ENCODE measurements around the gene PCK2. TPM values are rescaled to one million over a fixed set of nuclear protein-coding genes. Genes with fewer than 3 reads are reported as not detected.

PCK2 gene
- total RNA-seq, 2 donors from 2014 or later = 31.4 to 57.6 TPM

- Mint-ChIP-seq H3K4me3 (peak overlapping the region; percentile 91), H3K9me3 (no peaks in the 10 kb centered on the region), H3K27ac (peak overlapping the region; percentile 85), H3K36me3 (ENCODE audit: low read depth) (peaks cover 85% of the 10 kb centered on the region), H3K27me3 (no peaks in the 10 kb centered on the region), H3K4me1 (peaks cover 38% of the 10 kb centered on the region)
- ATAC-seq (replicated peaks) = no peak
Observed at GRCh38 chr14:24147761-24148428, 53.8 kb downstream of the PCK2 start.

GRCh38 chr14:24149302-24149969 is 55.3 kb downstream of the PCK2 start:
- Mint-ChIP-seq H3K27ac (peak overlapping the region; percentile 85), H3K27me3 (no peaks in the 10 kb centered on the region), H3K36me3 (ENCODE audit: low read depth) (peaks cover 78% of the 10 kb centered on the region), H3K9me3 (no peaks in the 10 kb centered on the region), H3K4me3 (peak overlapping the region; percentile 91), H3K4me1 (peaks cover 26% of the 10 kb centered on the region)
- ATAC-seq (replicated peaks) = no peak

GRCh38 chr14:24150061-24150460 is 56.0 kb downstream of the PCK2 start:
- Mint-ChIP-seq H3K4me3 (no peak overlapping the region), H3K36me3 (ENCODE audit: low read depth) (peaks cover 78% of the 10 kb centered on the region)

GRCh38 chr14:24150567-24150966 is 56.5 kb downstream of the PCK2 start:
- Mint-ChIP-seq H3K36me3 (ENCODE audit: low read depth) (peaks cover 78% of the 10 kb centered on the region), H3K4me3 (no peak overlapping the region), H3K4me1 (peaks cover 18% of the 10 kb centered on the region), H3K27me3 (no peaks in the 10 kb centered on the region), H3K27ac (no peak overlapping the region), H3K9me3 (no peaks in the 10 kb centered on the region)
- no peak for ATAC-seq (replicated peaks)

More at GRCh38 chr14:24150061-24150460, 56.0 kb downstream of the PCK2 start:
- Mint-ChIP-seq H3K27me3 (no peaks in the 10 kb centered on the region), H3K4me1 (peaks cover 23% of the 10 kb centered on the region), H3K9me3 (no peaks in the 10 kb centered on the region), H3K27ac (no peak overlapping the region)
- no peak for ATAC-seq (replicated peaks)

GRCh38 chr14:24150993-24151392 is 56.9 kb downstream of the PCK2 start:
- H3K4me3 Mint-ChIP-seq = no peak overlapping the region
- no peaks in the 10 kb centered on the region for H3K9me3 Mint-ChIP-seq
- ATAC-seq (replicated peaks) = no peak
- peaks cover 78% of the 10 kb centered on the region for H3K36me3 Mint-ChIP-seq (ENCODE audit: low read depth)
- H3K27me3 Mint-ChIP-seq = no peaks in the 10 kb centered on the region
- H3K4me1 Mint-ChIP-seq = peaks cover 15% of the 10 kb centered on the region
- no peak overlapping the region for H3K27ac Mint-ChIP-seq

- H3K36me3 Mint-ChIP-seq (ENCODE audit: low read depth) = peaks cover 78% of the 10 kb centered on the region
- no peak overlapping the region for H3K27ac Mint-ChIP-seq
- no peak overlapping the region for H3K4me3 Mint-ChIP-seq
- ATAC-seq (replicated peaks) = no peak
- no peaks in the 10 kb centered on the region for H3K9me3 Mint-ChIP-seq
- no peaks in the 10 kb centered on the region for H3K27me3 Mint-ChIP-seq
- H3K4me1 Mint-ChIP-seq = peaks cover 15% of the 10 kb centered on the region
Observed at GRCh38 chr14:24151404-24152080, 57.4 kb downstream of the PCK2 start.

Other genes with a start within 250 kb of the PCK2 start
- 10 to 100 TPM; 14.6 to 15.0 TPM for gene DHRS4, start 140.5 kb upstream of the PCK2 start, total RNA-seq
- 10 to 100 TPM; 15.8 to 17.9 TPM for gene DHRS4L2, start 105.4 kb upstream of the PCK2 start, total RNA-seq
- gene CARMIL3, start 42.3 kb upstream of the PCK2 start, total RNA-seq = 1 to 10 TPM; 2.1 to 4.2 TPM
- not detected for gene CPNE6, start 22.7 kb upstream of the PCK2 start, total RNA-seq
- 10 to 100 TPM; 72.4 to 94.8 TPM for gene DCAF11, start 20.5 kb downstream of the PCK2 start, total RNA-seq
- 1 to 10 TPM; 1.7 to 2.5 TPM for gene NRL, start 20.6 kb downstream of the PCK2 start, total RNA-seq
- under 1 TPM in 1 of 2 donors, not detected in 1; 0.58 TPM for gene FITM1, start 36.3 kb downstream of the PCK2 start, total RNA-seq
- gene PSME1, start 41.9 kb downstream of the PCK2 start, total RNA-seq = 100 to 1,000 TPM; 361 to 375 TPM
- 10 to 100 TPM; 31.0 to 43.8 TPM for gene EMC9, start 47.3 kb downstream of the PCK2 start, total RNA-seq
- 100 to 1,000 TPM; 339 to 489 TPM for gene PSME2, start 52.3 kb downstream of the PCK2 start, total RNA-seq
- gene RNF31, start 53.2 kb downstream of the PCK2 start, total RNA-seq = 10 to 100 TPM; 56.6 to 86.7 TPM
- gene IRF9, start 67.0 kb downstream of the PCK2 start, total RNA-seq = 100 to 1,000 TPM; 106 to 190 TPM
- gene REC8, start 77.8 kb downstream of the PCK2 start, total RNA-seq = 10 to 100 TPM; 35.7 to 58.8 TPM
- gene IPO4, start 94.5 kb downstream of the PCK2 start, total RNA-seq = 10 to 100 TPM; 34.0 to 78.7 TPM
- 10 to 100 TPM; 28.6 to 33.4 TPM for gene TM9SF1, start 101.1 kb downstream of the PCK2 start, total RNA-seq
- gene TSSK4, start 111.4 kb downstream of the PCK2 start, total RNA-seq = under 1 TPM in 1 of 2 donors, not detected in 1; 0.82 TPM
- gene CHMP4A, start 119.2 kb downstream of the PCK2 start, total RNA-seq = 10 to 100 TPM; 62.8 to 69.8 TPM
- gene MDP1, start 121.8 kb downstream of the PCK2 start, total RNA-seq = 1 to 10 TPM; 4.0 to 7.1 TPM
- gene NEDD8, start 138.1 kb downstream of the PCK2 start, total RNA-seq = 100 to 1,000 TPM; 128 to 243 TPM
- gene GMPR2, start 138.6 kb downstream of the PCK2 start, total RNA-seq = 10 to 100 TPM; 73.2 to 85.0 TPM
- 10 to 100 TPM; 61.4 to 76.4 TPM for gene TINF2, start 148.3 kb downstream of the PCK2 start, total RNA-seq
- 10 to 100 TPM; 16.1 to 18.2 TPM for gene TGM1, start 168.9 kb downstream of the PCK2 start, total RNA-seq
- gene RABGGTA, start 177.3 kb downstream of the PCK2 start, total RNA-seq = 10 to 100 TPM; 61.0 to 68.3 TPM
- gene DHRS1, start 205.5 kb downstream of the PCK2 start, total RNA-seq = 10 to 100 TPM; 12.6 to 14.2 TPM
- gene NOP9, start 205.5 kb downstream of the PCK2 start, total RNA-seq = 10 to 100 TPM; 21.2 to 42.2 TPM
- gene CIDEB, start 213.7 kb downstream of the PCK2 start, total RNA-seq = 10 to 100 TPM; 14.9 to 28.1 TPM
- 10 to 100 TPM in 1 of 2 donors, 1 to 10 TPM in 1; 8.7 to 13.5 TPM for gene LTB4R2, start 215.8 kb downstream of the PCK2 start, total RNA-seq
- 10 to 100 TPM; 11.6 to 21.4 TPM for gene LTB4R, start 217.2 kb downstream of the PCK2 start, total RNA-seq
- gene ADCY4, start 240.8 kb downstream of the PCK2 start, total RNA-seq = 10 to 100 TPM in 1 of 2 donors, 1 to 10 TPM in 1; 2.3 to 10.5 TPM
- gene RIPK3, start 245.7 kb downstream of the PCK2 start, total RNA-seq = 10 to 100 TPM; 12.9 to 17.4 TPM

Measured in activated T-helper 17 cell treated with anti-CD3 and anti-CD28 coated beads, Interleukin-2, amount 50 U/mL, for 72 hours (primary cell).